GM23338 (cell line): ENCODE measurements around the gene IFNE. TPM values are rescaled to one million over a fixed set of nuclear protein-coding genes. Genes with fewer than 3 reads are reported as not detected.

Experiments used
- ATAC-seq: fragments of 200-7000 bp; cut with Tn5 transposase; 3 replicates; pipeline ENCODE4 v1.9.1; 2020
- DNase-seq: peaks from one replicate; pipeline ENCODE4 v3.0.0-alpha.2; 2015; ENCODE audit warnings: low spot score
- H2AFZ ChIP-seq: fragments of 200-600 bp; sonication (generic); 2 replicates; pipeline ENCODE4 v1.8.0; 2016; ENCODE audit warnings: antibody characterized with exemption, mild to moderate bottlenecking, moderate library complexity
- H3F3A ChIP-seq: fragments of 200-600 bp; sonication (generic); replicated peaks from 2 replicates; pipeline ENCODE4 v1.8.0; 2017; ENCODE audit warnings: antibody characterized with exemption, mixed run types, low read depth
- H3K27ac ChIP-seq: fragments of 200-600 bp; sonication (generic); 2 replicates; pipeline ENCODE4 v1.6.1; 2016; ENCODE audit warnings: low read depth
- H3K27me3 ChIP-seq: fragments of 200-600 bp; sonication (generic); 2 replicates; pipeline ENCODE4 v1.8.0; 2016; ENCODE audit warnings: mild to moderate bottlenecking, mixed run types, moderate library complexity; ENCODE audit not compliant: insufficient read depth
- H3K36me3 ChIP-seq: fragments of 200-600 bp; sonication (generic); 2 replicates; pipeline ENCODE4 v1.8.0; 2016; ENCODE audit warnings: mild to moderate bottlenecking; ENCODE audit not compliant: insufficient read depth
- H3K4me1 ChIP-seq: fragments of 200-600 bp; sonication (generic); 2 replicates; pipeline ENCODE4 v1.8.0; 2016; ENCODE audit warnings: mild to moderate bottlenecking, moderate library complexity; ENCODE audit not compliant: insufficient read depth
- H3K4me2 ChIP-seq: fragments of 200-600 bp; sonication (generic); 2 replicates; pipeline ENCODE4 v1.7.1; 2017; ENCODE audit warnings: mixed run types
- H3K4me3 ChIP-seq: fragments of 200-600 bp; sonication (generic); 2 replicates; pipeline ENCODE4 v1.6.1; 2016; ENCODE audit warnings: mixed run types
- H3K79me2 ChIP-seq: fragments of 200-600 bp; sonication (generic); replicated peaks from 2 replicates; pipeline ENCODE4 v1.8.0; 2017; ENCODE audit warnings: mild to moderate bottlenecking; ENCODE audit not compliant: insufficient read depth
- H3K9me2 ChIP-seq: fragments of 200-600 bp; sonication (generic); 2 replicates; pipeline ENCODE4 v1.8.0; 2017; ENCODE audit not compliant: insufficient read depth
- H4K20me1 ChIP-seq: fragments of 200-600 bp; sonication (generic); replicated peaks from 2 replicates; pipeline ENCODE4 v1.8.0; 2017; ENCODE audit warnings: mild to moderate bottlenecking; ENCODE audit not compliant: insufficient read depth
- H3K27ac Mint-ChIP-seq: 2 replicates; pipeline ENCODE4 v1.8.0; 2020; ENCODE audit warnings: inconsistent platforms, mild to moderate bottlenecking, moderate library complexity, mixed read lengths
- H3K27me3 Mint-ChIP-seq: 3 replicates; pipeline ENCODE4 v1.8.0; 2022; ENCODE audit warnings: low read depth, mild to moderate bottlenecking, moderate library complexity, mixed read lengths, inconsistent platforms; ENCODE audit not compliant: insufficient read depth, poor library complexity
- H3K36me3 Mint-ChIP-seq: 3 replicates; pipeline ENCODE4 v1.8.0; 2021; ENCODE audit warnings: low read depth, mild to moderate bottlenecking, inconsistent platforms, moderate library complexity, mixed read lengths
- H3K4me1 Mint-ChIP-seq: 3 replicates; pipeline ENCODE4 v1.8.0; 2020; ENCODE audit warnings: mild to moderate bottlenecking, inconsistent platforms, mixed read lengths
- H3K4me3 Mint-ChIP-seq: 3 replicates; pipeline ENCODE4 v1.8.0; 2021; ENCODE audit warnings: moderate library complexity, mild to moderate bottlenecking, inconsistent platforms, mixed read lengths
- H3K9me3 Mint-ChIP-seq: 3 replicates; pipeline ENCODE4 v1.8.0; 2020; ENCODE audit warnings: moderate library complexity, mild to moderate bottlenecking, inconsistent platforms, mixed read lengths
- CREB1 ChIP-seq: fragments of 250-450 bp; sonication (Bioruptor Pico); IDR thresholded peaks from 2 replicates; pipeline ENCODE4 v1.5.0; 2020; ENCODE audit warnings: low read depth, mild to moderate bottlenecking, moderate library complexity
- EZH2phosphoT487 ChIP-seq: fragments of 200-600 bp; sonication (generic); IDR thresholded peaks from one replicate; pipeline ENCODE4 v1.8.1; 2018; ENCODE audit warnings: antibody characterized with exemption; ENCODE audit not compliant: unreplicated experiment
- NANOG ChIP-seq: IDR thresholded peaks from 2 replicates; pipeline ENCODE4 v1.6.1; 2016; ENCODE audit warnings: antibody characterized with exemption, borderline replicate concordance
- POLR2AphosphoS5 ChIP-seq: IDR thresholded peaks from 2 replicates; pipeline ENCODE4 v1.6.1; 2016; ENCODE audit warnings: antibody characterized with exemption, low read depth
- STAT1 ChIP-seq: IDR thresholded peaks from one replicate; pipeline ENCODE4 v1.6.1; 2016; ENCODE audit warnings: antibody characterized with exemption; ENCODE audit not compliant: unreplicated experiment
- ZNF114 ChIP-seq: fragments of 250-450 bp; sonication (Bioruptor Pico); IDR thresholded peaks from 2 replicates; pipeline ENCODE4 v1.5.0; 2020; ENCODE audit warnings: mild to moderate bottlenecking, moderate library complexity
- polyA plus RNA-seq: library from polyadenylated mRNA; unstranded; fragments of >200 nt; fragmentation: Nextera tagmentation; extraction: Ambion mirVana; gene quantifications from 2 replicates; pipeline ENCODE4 v1.2.1, GENCODE V29; 2016
- total RNA-seq: library from RNA; depleted of rRNA; stranded (reverse); fragments of >200 nt; shearing (Covaris generic); gene quantifications from 2 replicates; pipeline ENCODE4 v1.2.3, GENCODE V29; 2014
- TF ChIP-seq, protein P1 (sequence below), 2 experiments: fragments of 200-600 bp in 1 of 2; sonication (generic) in 1 of 2; conservative IDR thresholded peaks; 2 replicates each; pipeline versions ENCODE4 v1.5.1 to v1.6.1; 2016 to 2017; ENCODE audit warnings: antibody characterized with exemption in 2 of 2, low read depth in 2 of 2, mild to moderate bottlenecking in 2 of 2, moderate library complexity in 1 of 2
- TF ChIP-seq, protein P2 (sequence below): fragments of 250-450 bp; sonication (Bioruptor Pico); IDR thresholded peaks from 2 replicates; pipeline ENCODE4 v1.5.0; 2020; ENCODE audit warnings: mild to moderate bottlenecking, moderate library complexity
- TF ChIP-seq, protein P3 (sequence below): IDR thresholded peaks from one replicate; pipeline ENCODE4 v1.6.1; 2018; ENCODE audit warnings: antibody characterized with exemption; ENCODE audit not compliant: unreplicated experiment
- TF ChIP-seq, protein P4 (sequence below): IDR thresholded peaks from 2 replicates; pipeline ENCODE4 v1.6.1; 2016; ENCODE audit warnings: antibody characterized with exemption

The IFNE gene
- total and polyA plus RNA-seq, 2 experiments from 2014 or later, result 0.21 TPM; not detected in 1

DNA sequence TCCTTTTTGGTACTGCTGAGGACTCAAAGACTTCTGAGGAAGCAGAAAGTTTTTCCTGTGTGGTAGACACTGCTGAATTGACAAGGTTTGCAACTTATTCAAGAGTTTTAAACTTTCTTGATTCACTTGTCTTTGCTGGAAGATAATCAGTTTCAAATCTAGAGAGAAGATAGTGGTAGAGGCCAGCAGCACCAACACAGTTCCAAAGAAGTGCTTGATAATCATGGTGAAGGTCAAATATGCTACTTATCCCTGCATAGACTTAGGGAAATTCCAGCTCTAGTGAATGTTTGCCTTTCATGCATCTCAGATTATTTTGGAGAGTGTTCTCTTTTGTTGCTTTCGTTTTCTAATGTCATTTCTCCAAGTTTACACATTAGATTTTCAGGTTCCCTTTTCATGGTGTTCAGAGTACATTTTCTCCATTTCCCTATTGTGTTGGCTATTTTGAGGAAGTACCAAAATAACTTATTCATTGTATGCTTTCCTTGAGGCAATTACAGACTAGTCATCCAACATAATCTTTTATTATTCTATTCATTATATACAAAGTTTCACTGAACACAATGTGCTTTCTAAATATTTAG is 550 bp downstream of the IFNE start:
- H3K9me2 ChIP-seq, result peaks cover 4% of the 10 kb centered on the region; the same call in 1 of the 2 replicates
- no peaks in the 10 kb centered on the region for H3K27me3 ChIP-seq
- no peaks in the 10 kb centered on the region for H3K79me2 ChIP-seq
- H3K4me3 Mint-ChIP-seq, result no peak overlapping the region
- H3K27ac ChIP-seq, result no peak overlapping the region
- DNase-seq, result no peak
- H3K4me2 ChIP-seq, result no peak overlapping the region
- TF ChIP-seq EZH2phosphoT487, result no peak
- TF ChIP-seq, protein P1, sequence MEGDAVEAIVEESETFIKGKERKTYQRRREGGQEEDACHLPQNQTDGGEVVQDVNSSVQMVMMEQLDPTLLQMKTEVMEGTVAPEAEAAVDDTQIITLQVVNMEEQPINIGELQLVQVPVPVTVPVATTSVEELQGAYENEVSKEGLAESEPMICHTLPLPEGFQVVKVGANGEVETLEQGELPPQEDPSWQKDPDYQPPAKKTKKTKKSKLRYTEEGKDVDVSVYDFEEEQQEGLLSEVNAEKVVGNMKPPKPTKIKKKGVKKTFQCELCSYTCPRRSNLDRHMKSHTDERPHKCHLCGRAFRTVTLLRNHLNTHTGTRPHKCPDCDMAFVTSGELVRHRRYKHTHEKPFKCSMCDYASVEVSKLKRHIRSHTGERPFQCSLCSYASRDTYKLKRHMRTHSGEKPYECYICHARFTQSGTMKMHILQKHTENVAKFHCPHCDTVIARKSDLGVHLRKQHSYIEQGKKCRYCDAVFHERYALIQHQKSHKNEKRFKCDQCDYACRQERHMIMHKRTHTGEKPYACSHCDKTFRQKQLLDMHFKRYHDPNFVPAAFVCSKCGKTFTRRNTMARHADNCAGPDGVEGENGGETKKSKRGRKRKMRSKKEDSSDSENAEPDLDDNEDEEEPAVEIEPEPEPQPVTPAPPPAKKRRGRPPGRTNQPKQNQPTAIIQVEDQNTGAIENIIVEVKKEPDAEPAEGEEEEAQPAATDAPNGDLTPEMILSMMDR (conservative IDR thresholded peaks at IDR 0.05; ENCODE audit: low read depth in 2 of 2), result no peak
- TF ChIP-seq, protein P2, sequence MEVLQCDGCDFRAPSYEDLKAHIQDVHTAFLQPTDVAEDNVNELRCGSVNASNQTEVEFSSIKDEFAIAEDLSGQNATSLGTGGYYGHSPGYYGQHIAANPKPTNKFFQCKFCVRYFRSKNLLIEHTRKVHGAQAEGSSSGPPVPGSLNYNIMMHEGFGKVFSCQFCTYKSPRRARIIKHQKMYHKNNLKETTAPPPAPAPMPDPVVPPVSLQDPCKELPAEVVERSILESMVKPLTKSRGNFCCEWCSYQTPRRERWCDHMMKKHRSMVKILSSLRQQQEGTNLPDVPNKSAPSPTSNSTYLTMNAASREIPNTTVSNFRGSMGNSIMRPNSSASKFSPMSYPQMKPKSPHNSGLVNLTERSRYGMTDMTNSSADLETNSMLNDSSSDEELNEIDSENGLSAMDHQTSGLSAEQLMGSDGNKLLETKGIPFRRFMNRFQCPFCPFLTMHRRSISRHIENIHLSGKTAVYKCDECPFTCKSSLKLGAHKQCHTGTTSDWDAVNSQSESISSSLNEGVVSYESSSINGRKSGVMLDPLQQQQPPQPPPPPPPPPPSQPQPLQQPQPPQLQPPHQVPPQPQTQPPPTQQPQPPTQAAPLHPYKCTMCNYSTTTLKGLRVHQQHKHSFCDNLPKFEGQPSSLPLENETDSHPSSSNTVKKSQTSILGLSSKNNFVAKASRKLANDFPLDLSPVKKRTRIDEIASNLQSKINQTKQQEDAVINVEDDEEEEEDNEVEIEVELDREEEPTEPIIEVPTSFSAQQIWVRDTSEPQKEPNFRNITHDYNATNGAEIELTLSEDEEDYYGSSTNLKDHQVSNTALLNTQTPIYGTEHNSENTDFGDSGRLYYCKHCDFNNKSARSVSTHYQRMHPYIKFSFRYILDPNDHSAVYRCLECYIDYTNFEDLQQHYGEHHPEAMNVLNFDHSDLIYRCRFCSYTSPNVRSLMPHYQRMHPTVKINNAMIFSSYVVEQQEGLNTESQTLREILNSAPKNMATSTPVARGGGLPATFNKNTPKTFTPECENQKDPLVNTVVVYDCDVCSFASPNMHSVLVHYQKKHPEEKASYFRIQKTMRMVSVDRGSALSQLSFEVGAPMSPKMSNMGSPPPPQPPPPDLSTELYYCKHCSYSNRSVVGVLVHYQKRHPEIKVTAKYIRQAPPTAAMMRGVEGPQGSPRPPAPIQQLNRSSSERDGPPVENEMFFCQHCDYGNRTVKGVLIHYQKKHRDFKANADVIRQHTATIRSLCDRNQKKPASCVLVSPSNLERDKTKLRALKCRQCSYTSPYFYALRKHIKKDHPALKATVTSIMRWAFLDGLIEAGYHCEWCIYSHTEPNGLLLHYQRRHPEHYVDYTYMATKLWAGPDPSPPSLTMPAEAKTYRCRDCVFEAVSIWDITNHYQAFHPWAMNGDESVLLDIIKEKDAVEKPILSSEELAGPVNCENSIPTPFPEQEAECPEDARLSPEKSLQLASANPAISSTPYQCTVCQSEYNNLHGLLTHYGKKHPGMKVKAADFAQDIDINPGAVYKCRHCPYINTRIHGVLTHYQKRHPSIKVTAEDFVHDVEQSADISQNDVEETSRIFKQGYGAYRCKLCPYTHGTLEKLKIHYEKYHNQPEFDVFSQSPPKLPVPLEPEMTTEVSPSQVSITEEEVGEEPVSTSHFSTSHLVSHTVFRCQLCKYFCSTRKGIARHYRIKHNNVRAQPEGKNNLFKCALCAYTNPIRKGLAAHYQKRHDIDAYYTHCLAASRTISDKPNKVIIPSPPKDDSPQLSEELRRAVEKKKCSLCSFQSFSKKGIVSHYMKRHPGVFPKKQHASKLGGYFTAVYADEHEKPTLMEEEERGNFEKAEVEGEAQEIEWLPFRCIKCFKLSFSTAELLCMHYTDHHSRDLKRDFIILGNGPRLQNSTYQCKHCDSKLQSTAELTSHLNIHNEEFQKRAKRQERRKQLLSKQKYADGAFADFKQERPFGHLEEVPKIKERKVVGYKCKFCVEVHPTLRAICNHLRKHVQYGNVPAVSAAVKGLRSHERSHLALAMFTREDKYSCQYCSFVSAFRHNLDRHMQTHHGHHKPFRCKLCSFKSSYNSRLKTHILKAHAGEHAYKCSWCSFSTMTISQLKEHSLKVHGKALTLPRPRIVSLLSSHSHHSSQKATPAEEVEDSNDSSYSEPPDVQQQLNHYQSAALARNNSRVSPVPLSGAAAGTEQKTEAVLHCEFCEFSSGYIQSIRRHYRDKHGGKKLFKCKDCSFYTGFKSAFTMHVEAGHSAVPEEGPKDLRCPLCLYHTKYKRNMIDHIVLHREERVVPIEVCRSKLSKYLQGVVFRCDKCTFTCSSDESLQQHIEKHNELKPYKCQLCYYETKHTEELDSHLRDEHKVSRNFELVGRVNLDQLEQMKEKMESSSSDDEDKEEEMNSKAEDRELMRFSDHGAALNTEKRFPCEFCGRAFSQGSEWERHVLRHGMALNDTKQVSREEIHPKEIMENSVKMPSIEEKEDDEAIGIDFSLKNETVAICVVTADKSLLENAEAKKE (CRISPR knock-in tag), result no peak
- TF ChIP-seq ZNF114 (CRISPR knock-in tag), result no peak
- no peak for TF ChIP-seq NANOG
- TF ChIP-seq STAT1, result no peak
- TF ChIP-seq, protein P3, sequence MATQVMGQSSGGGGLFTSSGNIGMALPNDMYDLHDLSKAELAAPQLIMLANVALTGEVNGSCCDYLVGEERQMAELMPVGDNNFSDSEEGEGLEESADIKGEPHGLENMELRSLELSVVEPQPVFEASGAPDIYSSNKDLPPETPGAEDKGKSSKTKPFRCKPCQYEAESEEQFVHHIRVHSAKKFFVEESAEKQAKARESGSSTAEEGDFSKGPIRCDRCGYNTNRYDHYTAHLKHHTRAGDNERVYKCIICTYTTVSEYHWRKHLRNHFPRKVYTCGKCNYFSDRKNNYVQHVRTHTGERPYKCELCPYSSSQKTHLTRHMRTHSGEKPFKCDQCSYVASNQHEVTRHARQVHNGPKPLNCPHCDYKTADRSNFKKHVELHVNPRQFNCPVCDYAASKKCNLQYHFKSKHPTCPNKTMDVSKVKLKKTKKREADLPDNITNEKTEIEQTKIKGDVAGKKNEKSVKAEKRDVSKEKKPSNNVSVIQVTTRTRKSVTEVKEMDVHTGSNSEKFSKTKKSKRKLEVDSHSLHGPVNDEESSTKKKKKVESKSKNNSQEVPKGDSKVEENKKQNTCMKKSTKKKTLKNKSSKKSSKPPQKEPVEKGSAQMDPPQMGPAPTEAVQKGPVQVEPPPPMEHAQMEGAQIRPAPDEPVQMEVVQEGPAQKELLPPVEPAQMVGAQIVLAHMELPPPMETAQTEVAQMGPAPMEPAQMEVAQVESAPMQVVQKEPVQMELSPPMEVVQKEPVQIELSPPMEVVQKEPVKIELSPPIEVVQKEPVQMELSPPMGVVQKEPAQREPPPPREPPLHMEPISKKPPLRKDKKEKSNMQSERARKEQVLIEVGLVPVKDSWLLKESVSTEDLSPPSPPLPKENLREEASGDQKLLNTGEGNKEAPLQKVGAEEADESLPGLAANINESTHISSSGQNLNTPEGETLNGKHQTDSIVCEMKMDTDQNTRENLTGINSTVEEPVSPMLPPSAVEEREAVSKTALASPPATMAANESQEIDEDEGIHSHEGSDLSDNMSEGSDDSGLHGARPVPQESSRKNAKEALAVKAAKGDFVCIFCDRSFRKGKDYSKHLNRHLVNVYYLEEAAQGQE, result no peak
- TF ChIP-seq, protein P4, sequence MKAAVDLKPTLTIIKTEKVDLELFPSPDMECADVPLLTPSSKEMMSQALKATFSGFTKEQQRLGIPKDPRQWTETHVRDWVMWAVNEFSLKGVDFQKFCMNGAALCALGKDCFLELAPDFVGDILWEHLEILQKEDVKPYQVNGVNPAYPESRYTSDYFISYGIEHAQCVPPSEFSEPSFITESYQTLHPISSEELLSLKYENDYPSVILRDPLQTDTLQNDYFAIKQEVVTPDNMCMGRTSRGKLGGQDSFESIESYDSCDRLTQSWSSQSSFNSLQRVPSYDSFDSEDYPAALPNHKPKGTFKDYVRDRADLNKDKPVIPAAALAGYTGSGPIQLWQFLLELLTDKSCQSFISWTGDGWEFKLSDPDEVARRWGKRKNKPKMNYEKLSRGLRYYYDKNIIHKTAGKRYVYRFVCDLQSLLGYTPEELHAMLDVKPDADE, result no peak
- TF ChIP-seq POLR2AphosphoS5, result no peak
- TF ChIP-seq CREB1 (CRISPR knock-in tag), result no peak
- ATAC-seq, result no peak
- no peaks in the 10 kb centered on the region for H4K20me1 ChIP-seq
- no peaks in the 10 kb centered on the region for H3F3A ChIP-seq
- no peaks in the 10 kb centered on the region for H3K27me3 Mint-ChIP-seq
- H3K4me3 ChIP-seq, result no peak overlapping the region
- H3K27ac Mint-ChIP-seq, result no peak overlapping the region
- no peaks in the 10 kb centered on the region for H3K36me3 Mint-ChIP-seq
- H3K36me3 ChIP-seq, result no peaks in the 10 kb centered on the region
- peaks cover 3% of the 10 kb centered on the region for H3K4me1 ChIP-seq
- no peaks in the 10 kb centered on the region for H3K4me1 Mint-ChIP-seq
- H3K9me3 Mint-ChIP-seq, result no peaks in the 10 kb centered on the region
- no peak overlapping the region for H2AFZ ChIP-seq
